Cardiac muscle cell (in vitro differentiated cells and primary cell): Measurements from ENCODE around the gene PRR15L. TPM values are rescaled to one million over a fixed set of nuclear protein-coding genes. Genes with fewer than 3 reads are reported as not detected.

Experiments used
- DNase-seq, 2 donors: peaks; one replicate each; pipeline versions ENCODE4 v3.0.0 to v3.0.0-alpha.2; 2010 to 2017; ENCODE audit warnings: low read depth in 1 of 2, low spot score in 1 of 2
- H3K27ac ChIP-seq: fragments of 200-600 bp; sonication (generic); 2 replicates; pipeline ENCODE4 v1.5.1; 2016
- H3K27me3 ChIP-seq: fragments of 200-600 bp; sonication (generic); 2 replicates; pipeline ENCODE4 v1.6.0; 2016; ENCODE audit warnings: control low read depth
- H3K36me3 ChIP-seq: fragments of 200-600 bp; sonication (generic); 2 replicates; pipeline ENCODE4 v1.5.1; 2016; ENCODE audit warnings: control low read depth
- H3K4me1 ChIP-seq: fragments of 200-600 bp; sonication (generic); 2 replicates; pipeline ENCODE4 v1.8.1; 2017; ENCODE audit warnings: low read depth, mild to moderate bottlenecking, mixed run types
- H3K4me3 ChIP-seq: fragments of 200-600 bp; sonication (generic); 2 replicates; pipeline ENCODE4 v1.5.1; 2016; ENCODE audit warnings: mild to moderate bottlenecking
- H3K9me3 ChIP-seq: fragments of 200-600 bp; sonication (generic); 2 replicates; pipeline ENCODE4 v1.5.1; 2017; ENCODE audit warnings: low read depth, mild to moderate bottlenecking, control low read depth
- CTCF ChIP-seq: IDR thresholded peaks from 2 replicates; pipeline ENCODE4 v1.5.1; 2012; ENCODE audit warnings: low read depth, mild to moderate bottlenecking, low read length
- polyA plus RNA-seq: library from polyadenylated mRNA; unstranded; fragments of >200 nt; fragmentation: Nextera tagmentation; extraction: Ambion mirVana; gene quantifications from 2 replicates; pipeline ENCODE4 v1.2.1, GENCODE V29; 2016
- total RNA-seq: library from RNA; depleted of rRNA; stranded (reverse); fragments of >200 nt; gene quantifications from 2 replicates; pipeline ENCODE4 v1.2.3, GENCODE V29; 2016

The PRR15L gene
- total and polyA plus RNA-seq, 2 experiments from 2014 or later, result not detected

- Histone ChIP-seq H3K9me3 (no peaks in the 10 kb centered on the region), H3K4me1 (no peaks in the 10 kb centered on the region), H3K27ac (no peak overlapping the region), H3K36me3 (no peaks in the 10 kb centered on the region), H3K4me3 (no peak overlapping the region), H3K27me3 (no peaks in the 10 kb centered on the region)
- no peak for DNase-seq
- TF ChIP-seq CTCF, result no peak
Measured at GRCh38 chr17:47964856-47965255, 7.2 kb upstream of the PRR15L start.

GRCh38 chr17:47962901-47963300, 5.2 kb upstream of the PRR15L start:
- H3K4me1 ChIP-seq, result no peaks in the 10 kb centered on the region
- no peaks in the 10 kb centered on the region for H3K27me3 ChIP-seq
- no peaks in the 10 kb centered on the region for H3K9me3 ChIP-seq
- no peak overlapping the region for H3K4me3 ChIP-seq
- H3K27ac ChIP-seq, result no peak overlapping the region
- H3K36me3 ChIP-seq, result no peaks in the 10 kb centered on the region
- TF ChIP-seq CTCF, result no peak
- no peak for DNase-seq

GRCh38 chr17:47961406-47961805, 3.7 kb upstream of the PRR15L start:
- Histone ChIP-seq H3K4me3 (no peak overlapping the region), H3K36me3 (no peaks in the 10 kb centered on the region), H3K4me1 (peaks cover 4% of the 10 kb centered on the region), H3K27me3 (no peaks in the 10 kb centered on the region), H3K27ac (no peak overlapping the region), H3K9me3 (no peaks in the 10 kb centered on the region)
- TF ChIP-seq CTCF, result no peak
- no peak for DNase-seq

- no peak overlapping the region for H3K4me3 ChIP-seq
- H3K27me3 ChIP-seq, result no peaks in the 10 kb centered on the region
- DNase-seq, result no peak
- H3K27ac ChIP-seq, result no peak overlapping the region
- H3K36me3 ChIP-seq, result no peaks in the 10 kb centered on the region
- H3K4me1 ChIP-seq, result peaks cover 4% of the 10 kb centered on the region
- no peaks in the 10 kb centered on the region for H3K9me3 ChIP-seq
- no peak for TF ChIP-seq CTCF
Measured at GRCh38 chr17:47959825-47960655, 2.4 kb upstream of the PRR15L start.

GRCh38 chr17:47956791-47957590, 692 bp downstream of the PRR15L start:
- Histone ChIP-seq H3K27ac (no peak overlapping the region), H3K9me3 (no peaks in the 10 kb centered on the region), H3K4me3 (no peak overlapping the region), H3K27me3 (no peaks in the 10 kb centered on the region), H3K36me3 (no peaks in the 10 kb centered on the region), H3K4me1 (peaks cover 4% of the 10 kb centered on the region)
- TF ChIP-seq CTCF, result no peak
- DNase-seq, result no peak
